ENCODE data around the gene INPP5A.
"Not testable (repeated sequence)": the region's sequence is repeated elsewhere in the genome, so short reads cannot be mapped to it uniquely, and the experiment has no call there.

INPP5A gene

DNA sequence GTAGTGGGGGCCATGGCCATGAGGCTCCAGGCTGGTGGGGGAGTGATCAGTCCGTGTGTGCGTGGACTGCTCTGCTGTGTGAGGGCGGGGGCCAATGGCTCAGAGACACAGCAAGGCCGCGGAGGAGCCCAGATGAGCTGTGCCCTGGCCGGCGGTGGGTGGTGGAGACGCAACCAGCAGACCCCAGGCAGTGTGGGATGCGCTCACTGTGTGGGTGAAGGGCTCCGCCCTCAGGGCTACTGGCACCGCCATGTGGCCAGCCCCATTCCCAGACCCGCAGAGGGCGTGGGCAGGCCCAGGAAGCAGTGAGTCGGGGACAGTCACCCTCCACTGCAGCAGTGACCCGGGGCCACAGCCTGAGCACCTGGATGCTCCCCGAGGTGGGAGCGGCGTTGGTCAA lies 239.2 kb downstream of the INPP5A start:
- no peak for DNase-seq

GRCh38 chr10:132777441-132777840 lies 239.9 kb downstream of the INPP5A start:
- no peak for DNase-seq

DNA sequence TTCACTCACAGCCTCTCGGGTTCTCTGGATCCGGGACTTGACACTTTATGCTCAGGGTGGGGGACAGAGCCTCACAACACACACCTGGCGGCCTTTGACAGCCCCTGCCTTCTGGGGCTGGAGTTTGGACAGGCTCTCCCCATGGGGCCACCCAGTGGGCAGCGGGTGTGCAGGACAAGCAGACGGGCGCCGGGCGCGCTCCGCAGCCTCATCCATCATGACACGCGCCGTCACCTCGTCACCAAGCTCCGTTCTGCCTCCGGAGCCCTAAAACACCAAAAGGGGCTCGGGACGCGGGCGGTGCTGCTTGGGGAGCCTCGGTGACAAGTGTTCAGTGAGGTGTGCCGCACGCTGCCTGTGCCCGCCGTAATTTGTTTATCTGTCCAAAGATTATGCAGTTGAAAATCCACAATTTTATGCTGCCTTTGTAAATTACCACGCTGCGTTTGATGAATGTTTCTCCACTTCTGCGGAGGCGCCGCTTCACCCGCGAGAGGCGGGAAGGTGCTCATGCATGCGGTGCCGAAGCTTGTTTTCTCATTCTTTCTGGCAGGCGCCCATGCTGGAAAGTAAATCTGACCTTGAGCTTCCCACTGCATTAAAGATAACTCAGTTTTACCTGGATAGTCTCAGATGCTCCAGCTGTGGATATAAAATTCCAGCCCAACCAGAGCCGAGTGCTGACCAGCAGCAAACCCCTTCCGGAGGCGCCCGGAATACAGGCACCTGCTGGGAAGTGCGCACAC lies 242.1 kb downstream of the INPP5A start:
- no peak for DNase-seq

- DNase-seq: no peak
Measured at GRCh38 chr10:132780356-132780755, 242.8 kb downstream of the INPP5A start.

DNA sequence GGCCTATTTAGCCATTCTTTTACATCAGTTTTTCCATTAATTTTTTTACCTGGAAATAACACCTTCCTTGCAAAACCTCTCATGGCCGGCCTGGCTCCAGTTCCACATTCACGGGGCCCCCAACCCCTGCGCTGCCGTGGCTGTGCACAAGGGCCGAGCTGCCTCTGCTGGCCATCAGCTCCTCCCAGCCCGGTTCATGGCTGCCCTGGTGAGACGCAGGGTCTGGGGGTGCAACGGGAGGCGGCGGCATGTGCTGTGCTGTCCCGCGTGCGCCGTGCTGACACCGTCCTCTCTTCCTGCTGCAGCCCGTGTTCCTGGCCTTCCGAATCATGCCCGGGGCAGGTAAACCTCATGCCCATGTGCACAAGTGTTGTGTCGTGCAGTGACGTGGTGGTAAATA lies 244.0 kb downstream of the INPP5A start:
- DNase-seq: no peak

DNA sequence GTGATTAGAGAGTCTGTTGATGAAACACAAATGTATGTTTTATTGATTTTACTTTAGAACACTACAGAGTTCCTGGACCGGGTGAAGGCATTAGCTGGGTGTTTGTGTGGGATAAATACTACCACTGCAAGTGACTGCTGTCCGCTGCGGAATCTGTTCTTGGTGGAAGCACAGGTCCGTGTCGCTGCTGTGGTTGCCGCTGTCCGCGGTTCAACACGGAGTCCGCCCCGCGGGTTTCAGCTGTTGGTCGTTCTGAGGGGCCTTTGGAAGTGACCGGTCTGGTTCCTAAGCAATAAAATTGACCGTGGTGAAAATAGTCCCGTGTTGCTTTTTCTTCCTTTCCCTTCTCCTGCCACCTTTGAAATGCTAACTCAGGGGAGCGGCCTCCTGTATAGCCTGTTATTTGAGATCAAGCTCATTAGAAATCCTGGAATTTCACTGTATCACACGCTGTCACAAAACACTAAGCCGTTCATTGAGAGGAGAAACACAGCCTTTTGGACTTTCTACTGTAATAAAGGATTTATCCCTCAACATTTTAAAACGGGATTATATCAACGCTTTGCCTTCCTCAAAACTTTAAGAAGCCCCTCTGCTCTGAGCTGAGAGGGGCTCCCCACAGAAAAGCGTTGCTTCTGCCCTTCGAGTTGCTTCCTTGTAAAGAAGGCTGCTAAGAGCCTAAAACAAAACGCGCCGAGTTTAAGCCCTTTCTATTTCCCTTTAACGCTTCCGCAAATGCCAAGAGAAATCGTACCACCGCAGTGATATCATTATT lies 245.8 kb downstream of the INPP5A start:
- no peak for DNase-seq

- DNase-seq: no peak
Measured at GRCh38 chr10:132783940-132784865, 246.6 kb downstream of the INPP5A start.

DNA sequence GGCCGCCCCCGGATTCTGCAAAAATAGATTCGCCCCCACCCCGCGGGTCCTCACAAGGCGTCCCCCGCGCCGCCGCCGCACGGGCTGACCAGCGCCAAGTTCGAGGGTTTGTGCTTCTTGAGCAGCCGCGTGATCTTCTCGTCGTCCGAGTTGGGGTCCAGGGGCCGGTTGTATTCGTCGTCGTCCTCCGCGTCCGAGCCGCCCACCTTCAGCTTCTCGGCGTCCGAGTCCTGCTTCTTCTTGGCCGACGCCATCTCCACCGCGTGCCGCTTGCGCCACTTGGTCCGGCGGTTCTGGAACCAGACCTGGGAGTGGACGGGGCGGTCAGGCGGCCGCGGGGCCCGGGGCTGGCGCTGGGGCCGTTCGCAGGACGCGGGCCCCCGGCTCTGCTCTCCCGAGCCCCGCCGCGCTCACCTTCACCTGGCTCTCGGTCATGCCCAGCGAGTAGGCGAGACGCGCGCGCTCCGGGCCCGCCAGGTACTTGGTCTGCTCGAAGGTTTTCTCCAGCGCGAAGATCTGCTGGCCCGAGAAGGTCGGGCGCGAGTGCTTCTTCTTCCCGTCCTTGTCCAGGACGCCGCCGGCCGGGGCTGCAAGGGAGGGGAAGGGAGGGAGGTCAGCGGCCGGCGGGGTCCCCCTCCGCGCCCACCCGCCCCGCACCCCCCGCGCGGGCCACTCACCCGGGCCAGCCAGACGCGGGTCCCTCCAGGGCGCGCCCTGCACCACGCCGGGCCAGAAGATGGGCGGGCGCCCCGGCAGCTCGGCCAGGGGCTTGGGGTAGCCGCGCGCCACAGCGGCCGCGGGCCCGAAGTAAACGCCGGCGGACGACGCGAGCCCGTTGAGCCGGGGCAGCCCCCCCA lies 247.5 kb downstream of the INPP5A start:
- no peak for DNase-seq

DNA sequence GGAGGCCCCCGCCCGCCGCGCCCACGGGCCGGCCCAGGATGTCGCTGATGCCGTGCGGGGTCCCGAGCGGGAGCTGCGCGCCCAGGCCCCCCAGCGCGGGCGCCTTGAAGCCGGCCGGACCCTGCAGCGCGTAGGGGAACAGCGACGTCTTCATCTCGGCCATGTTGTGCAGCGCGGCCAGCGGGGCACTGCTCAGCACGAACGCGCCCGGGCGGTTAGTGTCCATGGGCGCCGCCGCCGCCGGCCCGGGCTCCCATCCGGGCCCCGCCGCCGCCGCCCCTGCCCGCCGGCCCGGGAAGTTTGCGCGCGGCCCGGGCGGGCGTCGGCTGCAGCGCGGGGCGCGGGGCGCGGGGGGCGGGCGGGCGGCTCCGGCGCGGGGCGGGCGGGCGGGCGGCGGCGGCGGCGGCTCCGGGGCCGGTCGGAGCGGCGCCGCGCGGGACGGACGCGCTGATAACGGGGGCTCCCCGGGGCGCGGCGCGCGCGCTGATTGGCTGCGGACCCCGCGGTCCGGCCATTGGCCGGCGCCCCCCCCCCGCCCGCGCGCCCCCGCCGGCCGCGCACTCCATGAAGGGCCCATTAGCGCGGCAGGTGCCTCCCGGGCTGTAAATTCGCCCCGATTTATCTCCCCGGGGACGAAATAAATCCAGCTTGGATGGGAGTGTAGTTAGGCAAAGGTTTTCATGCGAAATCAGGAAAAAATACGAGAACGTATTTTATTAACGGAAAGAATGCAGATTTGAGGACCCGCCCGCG lies 248.3 kb downstream of the INPP5A start, which contains the start of gene NKX6-2:
TSS of gene NKX6-2 (minus strand) at position 425 of the 753 bp plus-strand sequence. CDS start at position 226, 199 bp downstream.
- DNase-seq: no peak

DNA sequence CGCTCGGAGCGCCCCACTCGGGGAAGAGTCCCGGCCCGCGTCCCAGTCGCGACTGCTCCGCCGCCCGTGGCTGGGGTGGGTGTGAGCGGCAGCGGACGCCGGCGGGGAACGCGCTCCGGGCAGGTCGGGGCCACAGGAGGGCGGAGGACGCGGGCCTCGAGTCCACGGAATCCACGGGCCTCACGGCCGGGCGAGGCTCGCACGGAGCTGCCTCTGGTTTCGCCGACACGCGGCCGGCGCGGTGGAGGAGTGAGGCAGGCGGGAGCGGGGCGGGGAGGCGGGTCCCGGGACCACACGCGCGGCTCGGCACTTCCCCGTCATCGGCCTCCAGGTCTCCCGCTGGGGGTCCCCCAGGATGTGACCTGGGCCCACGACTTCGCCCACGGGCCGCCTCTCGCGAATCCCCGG lies 248.9 kb downstream of the INPP5A start:
- DNase-seq: no peak

- DNase-seq: no peak
Measured at GRCh38 chr10:132786884-132787494, 249.4 kb downstream of the INPP5A start.

DNA sequence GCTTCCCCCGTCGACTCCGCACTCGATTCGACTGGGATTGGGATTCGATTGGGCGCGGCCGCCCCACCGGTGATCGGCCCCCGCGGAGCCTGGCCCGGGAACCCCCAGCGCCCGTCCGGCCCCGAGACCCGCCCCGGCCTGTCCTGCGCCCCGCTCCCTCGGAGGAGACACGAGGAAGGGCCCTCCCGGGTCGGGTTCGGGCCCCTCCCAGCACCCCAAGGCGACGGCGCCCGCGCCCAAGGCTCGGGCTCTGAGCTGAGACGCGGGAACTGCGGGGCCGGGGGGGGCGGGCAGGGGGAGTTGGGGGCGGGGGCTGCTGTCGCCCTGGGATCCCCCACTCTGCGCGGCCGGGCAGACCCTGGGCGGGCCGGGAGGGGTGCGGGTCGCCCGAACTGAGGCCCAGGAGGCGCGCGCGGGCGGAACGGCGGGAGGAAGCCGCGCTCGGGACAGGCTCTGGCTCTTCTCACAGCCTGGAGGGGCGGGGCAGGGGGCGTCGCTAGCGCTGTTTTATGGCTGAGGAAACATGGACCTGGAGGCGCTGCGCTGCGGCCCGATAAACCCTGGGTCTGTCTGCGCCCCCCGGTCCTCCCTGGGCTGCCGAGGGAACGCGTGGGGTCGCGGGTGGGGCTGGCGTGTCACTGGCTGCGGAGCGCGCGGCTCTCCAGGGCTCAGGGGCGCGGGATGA lies 250.1 kb downstream of the INPP5A start:
- DNase-seq: no peak

DNA sequence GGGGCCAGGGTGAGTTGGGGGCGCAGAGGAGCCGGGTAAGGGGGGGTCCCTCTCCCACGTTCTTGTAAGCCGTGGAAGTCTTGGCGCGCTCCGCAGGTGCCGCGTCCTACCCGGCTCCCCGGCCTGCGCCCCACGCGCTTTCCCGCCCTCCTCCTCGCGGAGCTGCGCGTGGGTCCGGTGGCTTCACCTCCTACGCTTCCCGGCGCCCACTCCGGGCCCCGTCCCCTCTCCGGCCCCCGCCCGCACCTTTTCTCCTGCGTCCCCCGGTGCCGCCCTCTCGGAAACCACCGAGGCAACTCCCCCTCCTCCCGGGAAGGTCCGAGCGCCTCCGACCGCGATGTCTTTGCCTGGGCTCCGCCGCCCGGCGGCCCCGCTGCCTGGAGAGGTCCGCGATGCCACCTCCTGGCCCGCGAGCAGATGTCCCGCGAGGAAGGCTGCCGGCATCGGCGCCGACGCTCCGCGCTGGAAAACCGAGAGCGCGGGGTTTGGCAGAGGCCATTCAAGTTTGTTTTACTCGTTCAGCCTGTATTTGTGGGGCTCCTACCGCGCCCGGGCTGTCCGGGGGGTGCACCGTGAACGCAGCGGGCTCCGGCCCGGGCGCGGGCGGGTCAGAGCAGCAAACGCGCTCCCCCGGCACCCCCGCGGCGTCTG lies 250.7 kb downstream of the INPP5A start:
- no peak for DNase-seq

- DNase-seq: no peak
Measured at GRCh38 chr10:132788831-132789219, 251.2 kb downstream of the INPP5A start.

- no peak for DNase-seq
Measured at GRCh38 chr10:132789659-132790148, 252.1 kb downstream of the INPP5A start.

GRCh38 chr10:132790470-132790869 lies 252.9 kb downstream of the INPP5A start:
- DNase-seq: no peak

DNA sequence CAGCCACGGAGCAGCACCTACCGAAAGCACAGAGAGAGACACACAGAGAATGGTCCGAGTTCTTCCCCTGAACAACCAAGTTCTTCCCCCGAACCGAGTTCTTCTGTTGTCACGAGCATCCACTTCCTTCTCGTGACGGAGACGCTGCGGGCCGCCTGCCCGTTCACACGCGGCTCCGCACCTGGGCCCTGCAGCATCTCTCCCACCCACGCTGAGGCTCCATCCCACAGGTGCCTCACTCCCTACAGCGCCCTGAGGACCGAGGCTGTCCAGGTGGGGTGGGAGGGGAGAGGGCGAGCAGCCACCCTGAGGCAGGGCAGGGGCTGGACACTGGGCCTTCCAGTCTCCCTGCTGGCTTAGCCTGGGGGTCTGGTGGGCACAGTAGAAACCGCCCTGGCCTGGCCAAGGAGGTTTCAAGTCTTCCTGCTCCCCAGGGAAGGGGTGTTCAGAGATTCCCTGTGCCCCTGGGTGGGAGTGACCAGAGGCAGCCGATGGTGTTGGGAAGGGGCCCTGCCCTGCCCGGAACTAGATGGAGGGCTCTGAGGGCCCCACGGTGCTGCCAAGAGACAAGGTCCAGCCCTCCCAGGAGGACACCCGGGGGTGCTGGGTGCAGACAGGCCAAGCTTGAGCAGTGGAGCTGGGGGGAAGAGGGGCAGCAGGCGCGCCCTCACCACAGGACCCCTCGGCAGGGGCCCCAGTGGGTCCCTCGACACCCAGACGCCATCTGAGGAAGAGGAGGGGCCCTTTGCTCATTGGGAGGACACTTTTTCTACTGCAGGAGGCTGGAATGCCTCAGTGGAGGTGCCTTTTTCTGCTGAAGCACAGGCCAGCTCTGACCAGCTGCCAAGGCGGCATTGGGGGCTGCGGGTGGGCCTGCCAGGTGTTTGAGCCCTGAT lies 253.6 kb downstream of the INPP5A start:
- no peak for DNase-seq

- DNase-seq: not testable (repeated sequence)
Measured at GRCh38 chr10:132792099-132792498, 254.5 kb downstream of the INPP5A start.

All from AML-193 (cell line).